ENCODE results near the gene TMEM132A. TPM values are rescaled to one million over a fixed set of nuclear protein-coding genes. Genes with fewer than 3 reads are reported as not detected.
A peak's percentile ranks its signal among the peaks of the same experiment; 100 is the strongest.

Gene TMEM132A
- total and polyA plus RNA-seq, 8 donors: 3.1 to 36.7 (median 4.8) TPM

GRCh38 chr11:60974726-60975125 lies 50.5 kb downstream of the TMEM132A start:
- TF ChIP-seq CTCF (IDR thresholded peaks at IDR 0.05): no peak
- Histone ChIP-seq H3K27ac (no peak overlapping the region), H3K27me3 (no peaks in the 10 kb centered on the region), H3K4me3 (no peak overlapping the region), H3K9me3 (no peaks in the 10 kb centered on the region), H3K4me1 (no peaks in the 10 kb centered on the region), H3K36me3 (no peaks in the 10 kb centered on the region)
- DNase-seq (no peak), ATAC-seq (no peak), FAIRE-seq (no peak)
- 90 to 92% methylated on average over 6 of the region's 6 CpGs for WGBS, 2 donors
- intact Hi-C loops (cut with DNase I): no loop called here

DNA sequence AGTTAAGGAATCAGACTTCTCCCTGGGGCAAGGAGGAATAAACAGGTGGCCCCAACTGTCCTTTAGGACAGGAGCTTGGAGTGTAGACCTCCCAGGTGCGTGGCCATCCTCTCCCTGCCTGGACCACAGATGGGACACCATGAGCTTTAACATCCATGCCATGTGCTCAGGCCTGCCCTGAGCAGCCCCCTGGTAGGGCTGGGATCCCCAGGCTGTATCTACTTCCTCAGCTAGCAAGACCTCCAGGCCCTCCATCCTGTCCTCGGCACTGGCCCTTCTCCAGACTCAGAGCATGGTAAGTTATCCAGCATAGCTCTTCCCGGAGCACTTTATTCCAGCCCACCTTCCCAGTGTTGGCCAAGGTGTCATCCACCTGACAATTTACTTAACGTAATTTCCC lies 53.0 kb downstream of the TMEM132A start:
- Histone ChIP-seq H3K4me3 (no peak overlapping the region), H3K27me3 (no peaks in the 10 kb centered on the region), H3K4me1 (no peaks in the 10 kb centered on the region), H3K36me3 (no peaks in the 10 kb centered on the region), H3K9me3 (no peaks in the 10 kb centered on the region), H3K27ac (no peak overlapping the region)
- no peak for TF ChIP-seq CTCF (IDR thresholded peaks at IDR 0.05)
- FAIRE-seq (no peak), ATAC-seq (no peak), DNase-seq (no peak)
- intact Hi-C loops (cut with DNase I): no loop called here
- WGBS, 2 donors: 85 to 87% methylated on average over 4 of the region's 4 CpGs

GRCh38 chr11:60977836-60978235 lies 53.6 kb downstream of the TMEM132A start:
- ATAC-seq (no peak), FAIRE-seq (no peak), DNase-seq (no peak)
- no peaks in the 10 kb centered on the region for H3K27me3 ChIP-seq
- no peaks in the 10 kb centered on the region for H3K4me1 ChIP-seq
- no peaks in the 10 kb centered on the region for H3K36me3 ChIP-seq
- H3K27ac ChIP-seq: no peak overlapping the region
- H3K4me3 ChIP-seq: no peak overlapping the region
- TF ChIP-seq CTCF (IDR thresholded peaks at IDR 0.05): no peak
- no peaks in the 10 kb centered on the region for H3K9me3 ChIP-seq
- intact Hi-C loops (cut with DNase I): no loop called here

- Histone ChIP-seq H3K4me1 (no peaks in the 10 kb centered on the region), H3K4me3 (no peak overlapping the region), H3K9me3 (no peaks in the 10 kb centered on the region), H3K27ac (no peak overlapping the region), H3K36me3 (no peaks in the 10 kb centered on the region), H3K27me3 (no peaks in the 10 kb centered on the region)
- ATAC-seq (peak in 1 of 4 donors; percentile 43), FAIRE-seq (no peak), DNase-seq (no peak)
- TF ChIP-seq CTCF (IDR thresholded peaks at IDR 0.05): no peak
- WGBS, 2 donors: 83% methylated on average over 10 of the region's 10 CpGs
- intact Hi-C loops (cut with DNase I): no loop called here
Measured at GRCh38 chr11:60978546-60979380, 54.5 kb downstream of the TMEM132A start.

DNA sequence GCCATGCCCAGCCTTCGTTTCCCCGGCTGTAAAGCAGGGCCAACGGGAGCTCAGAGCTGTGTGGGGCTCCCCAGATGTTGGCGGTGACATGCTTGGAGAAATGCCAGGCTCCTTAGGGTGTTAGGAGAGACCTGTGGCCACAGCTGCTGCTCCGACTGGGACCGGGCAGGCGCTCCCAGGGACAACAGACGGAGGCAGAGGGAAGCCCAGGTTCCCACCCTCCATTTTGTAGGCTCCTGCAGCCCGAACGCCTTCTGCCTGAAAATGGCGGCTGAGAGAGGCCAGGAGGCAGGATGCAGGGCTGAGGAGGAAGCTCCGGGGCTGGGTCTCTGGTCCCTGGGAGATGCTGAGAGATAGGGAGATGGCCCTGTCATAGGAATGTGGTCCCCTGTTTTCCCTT lies 57.3 kb downstream of the TMEM132A start:
- ATAC-seq: no peak
- FAIRE-seq: no peak
- Histone ChIP-seq H3K4me1 (peaks cover 0 to 4% (median 0%) of the 10 kb centered on the region in 3 donors), H3K27me3 (no peaks in the 10 kb centered on the region), H3K27ac (no peak overlapping the region), H3K36me3 (no peaks in the 10 kb centered on the region), H3K4me3 (no peak overlapping the region), H3K9me3 (no peaks in the 10 kb centered on the region)
- intact Hi-C loops (cut with DNase I): no loop called here
- TF ChIP-seq CTCF (IDR thresholded peaks at IDR 0.05): no peak
- 87 to 95% methylated on average over 11 to 12 of the region's 12 CpGs for WGBS, 2 donors
- DNase-seq: no peak

All from pancreas (tissue), 10 donors.